Stomach (tissue), 4 donors: ENCODE data around the gene MTMR3.

Experiments
- CTCF ChIP-seq, 7 experiments: fragments of 450-650 bp in 4 of 7; fragments of 200-600 bp in 3 of 7; sonication (generic) in 3 of 7; IDR thresholded peaks; one replicate each; pipeline ENCODE4 v1.5.1; 2016 to 2019; ENCODE audit warnings: antibody characterized with exemption in 7 of 7, control low read depth in 2 of 7, mild to moderate bottlenecking in 1 of 7
- EP300 ChIP-seq: sonication (generic); formaldehyde crosslinking; IDR thresholded peaks from one replicate; pipeline ENCODE4 v1.6.1; 2017; ENCODE audit warnings: antibody characterized with exemption

- no peak for TF ChIP-seq CTCF (IDR thresholded peaks at IDR 0.05)
- no peak for TF ChIP-seq EP300
Measured at GRCh38 chr22:29914991-29915533, 32.1 kb downstream of the MTMR3 start.
